Kidney capillary endothelial cell (primary cell): ENCODE data around the gene MOB3C.

Source experiments
- DNase-seq: peaks from one replicate; pipeline ENCODE4 v3.0.0-alpha.2; 2018; ENCODE audit warnings: low spot score

MOB3C gene

DNA sequence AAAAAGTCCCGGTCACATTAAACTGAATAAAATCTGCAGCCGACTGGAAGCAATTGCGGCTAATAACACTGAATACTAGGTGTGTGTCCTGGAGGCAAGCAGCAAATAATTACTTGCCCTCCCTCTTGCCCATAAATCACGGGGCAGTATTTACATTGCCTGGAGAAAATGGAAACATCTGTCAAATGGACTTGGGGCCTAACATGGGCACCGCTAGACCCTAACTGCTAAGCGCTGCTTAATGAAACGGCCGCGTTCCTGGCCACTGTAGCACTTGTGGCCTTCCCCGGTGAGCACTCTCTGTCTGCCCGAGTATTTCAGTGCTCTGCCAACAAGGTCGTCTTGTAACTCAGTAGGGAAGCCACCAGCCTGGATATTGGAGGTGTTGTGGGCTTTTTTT lies 41.3 kb downstream of the MOB3C start:
- DNase-seq, result no peak

DNA sequence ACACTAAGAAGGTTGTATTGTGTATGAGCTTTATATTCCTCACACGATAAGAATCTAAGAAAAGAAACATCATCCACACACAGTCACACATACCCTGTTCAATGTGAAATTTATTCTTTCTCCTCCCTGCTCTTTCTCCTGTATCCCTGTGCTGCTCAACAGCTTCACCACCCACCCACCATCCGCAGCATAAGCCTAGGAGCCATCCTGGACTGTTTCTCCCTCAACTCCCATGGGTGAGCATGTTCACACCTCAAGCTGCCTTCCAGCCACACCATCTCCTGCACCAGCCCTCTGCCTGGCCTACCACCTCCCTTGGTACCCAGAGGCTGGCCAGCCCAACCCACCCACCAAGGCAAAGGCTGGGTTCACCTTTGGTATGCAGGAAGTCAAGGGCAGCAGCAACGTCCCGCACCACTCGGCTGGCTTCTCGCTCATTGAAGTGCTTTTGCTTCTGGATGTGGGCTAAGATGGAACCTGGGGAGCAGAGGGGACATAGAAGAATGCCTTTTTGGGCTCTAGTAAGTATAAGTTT lies 44.9 kb downstream of the MOB3C start:
- DNase-seq, result no peak

DNA sequence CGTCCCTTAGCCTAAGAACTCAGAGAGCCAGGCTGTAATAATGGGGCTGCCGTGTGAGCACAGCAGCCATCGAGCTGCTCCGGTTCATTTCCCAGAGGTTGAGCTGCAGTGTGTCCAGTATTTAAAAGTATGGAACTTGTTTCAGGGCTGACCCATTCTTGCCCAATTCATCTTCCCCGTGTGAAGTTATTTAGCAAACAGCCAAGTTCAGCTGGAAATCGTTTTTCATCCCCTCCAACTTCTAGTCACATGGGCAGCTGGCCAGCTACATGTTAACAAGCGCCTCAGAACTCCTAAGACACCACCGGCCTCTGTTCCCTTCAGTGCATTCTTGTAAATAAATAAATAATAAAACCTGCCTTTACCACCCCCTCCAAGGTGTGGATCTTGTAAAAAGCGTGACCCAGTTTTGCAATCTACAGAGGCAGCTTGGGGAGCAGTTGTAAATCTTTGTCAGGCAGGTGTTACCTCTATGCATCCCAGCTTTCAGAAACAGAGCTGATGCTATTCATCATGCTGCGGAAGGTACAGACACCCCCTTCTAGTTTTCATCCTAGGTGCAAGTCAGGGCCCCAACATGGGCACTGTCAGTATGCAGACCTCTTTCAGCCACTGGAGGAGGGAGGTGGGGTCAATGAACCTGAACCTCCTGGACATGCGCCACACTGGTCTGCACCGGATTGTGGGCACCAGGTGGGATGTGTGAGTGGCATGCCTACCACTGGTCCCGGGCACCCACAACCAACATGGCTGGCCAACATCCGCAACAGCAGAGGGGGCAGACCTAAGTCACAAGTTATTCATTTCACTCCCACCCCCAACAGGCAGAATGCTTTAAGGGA lies 46.5 kb downstream of the MOB3C start:
- DNase-seq, result no peak

DNA sequence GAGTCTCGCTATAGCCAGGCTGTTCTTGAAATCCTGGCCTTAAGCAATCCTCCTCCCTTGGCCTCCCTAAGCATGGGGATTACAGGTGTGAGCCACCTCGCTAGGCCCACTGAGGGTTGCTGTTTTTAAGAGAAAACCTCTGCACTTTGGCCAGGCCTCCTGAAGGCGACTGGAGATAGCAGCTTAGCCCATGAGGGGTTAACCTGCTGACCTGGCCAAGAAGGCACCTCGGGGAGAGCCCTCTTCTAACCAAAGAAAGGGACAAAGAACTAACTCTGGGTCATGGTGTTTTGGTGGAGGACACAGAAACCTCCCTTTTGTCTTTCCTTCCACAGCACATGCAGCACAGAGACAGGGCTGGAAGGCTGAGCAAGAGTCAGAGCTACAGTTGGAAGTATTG lies 47.5 kb downstream of the MOB3C start:
- no peak for DNase-seq

DNA sequence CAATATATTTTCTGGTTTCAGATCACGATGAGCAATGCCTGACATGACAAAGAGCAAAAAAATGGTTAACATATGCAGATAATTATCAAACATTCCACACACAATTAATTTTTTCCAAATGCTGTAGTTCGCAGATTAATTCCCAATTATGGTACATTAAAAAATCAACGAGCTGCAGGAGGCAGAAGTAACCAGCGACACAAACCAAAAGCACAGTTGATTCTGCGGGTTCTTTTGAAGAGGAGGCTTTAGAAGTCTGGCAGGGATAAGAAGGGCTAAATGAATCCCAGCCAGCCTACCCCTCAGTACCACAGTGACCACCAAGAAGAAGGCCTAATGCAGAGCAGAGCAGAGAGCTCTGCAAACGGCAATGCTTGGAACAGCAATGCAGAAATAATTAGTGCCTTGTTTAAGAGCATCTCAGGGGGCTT lies 48.1 kb downstream of the MOB3C start:
- no peak for DNase-seq

DNA sequence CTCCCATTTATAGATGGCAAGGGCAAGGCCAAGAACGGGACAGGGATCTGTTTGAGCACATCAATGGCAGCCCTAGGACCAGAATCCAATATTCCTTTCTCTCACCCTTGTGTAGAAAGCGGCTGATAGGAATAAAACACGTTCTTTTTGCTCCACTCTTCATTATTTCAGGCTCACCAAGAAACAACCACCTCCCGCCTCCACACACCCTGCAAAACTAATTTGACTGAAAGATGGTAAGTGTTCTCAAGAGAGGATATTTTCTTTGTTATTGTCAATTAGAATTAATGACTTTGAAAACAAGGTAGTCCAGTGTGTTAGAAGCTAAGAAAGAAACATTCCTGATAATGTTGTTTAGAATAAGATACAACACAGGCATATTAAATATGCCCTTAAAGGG lies 53.3 kb downstream of the MOB3C start:
- DNase-seq, result no peak

DNA sequence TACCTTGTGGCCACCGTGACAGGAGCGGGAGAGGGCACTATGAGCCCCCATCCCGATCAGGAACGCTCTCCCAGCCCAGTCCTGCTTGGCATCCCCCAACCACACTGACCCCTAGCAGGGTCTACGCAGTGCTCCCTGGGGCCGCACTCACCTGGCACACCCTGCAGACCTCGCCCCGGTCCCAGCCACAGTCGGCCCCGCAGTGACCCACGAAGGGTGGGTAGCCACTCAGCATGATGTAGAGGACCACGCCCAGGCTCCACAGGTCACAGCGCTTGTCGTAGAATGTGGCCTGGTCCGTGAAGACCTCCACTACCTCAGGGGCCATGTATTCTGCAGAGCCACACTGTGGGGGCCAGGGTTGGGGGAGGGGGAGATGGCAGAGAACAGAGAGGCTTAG lies 54.1 kb downstream of the MOB3C start:
- no peak for DNase-seq

GRCh38 chr1:46558966-46559365 lies 57.6 kb downstream of the MOB3C start:
- DNase-seq, result no peak

DNA sequence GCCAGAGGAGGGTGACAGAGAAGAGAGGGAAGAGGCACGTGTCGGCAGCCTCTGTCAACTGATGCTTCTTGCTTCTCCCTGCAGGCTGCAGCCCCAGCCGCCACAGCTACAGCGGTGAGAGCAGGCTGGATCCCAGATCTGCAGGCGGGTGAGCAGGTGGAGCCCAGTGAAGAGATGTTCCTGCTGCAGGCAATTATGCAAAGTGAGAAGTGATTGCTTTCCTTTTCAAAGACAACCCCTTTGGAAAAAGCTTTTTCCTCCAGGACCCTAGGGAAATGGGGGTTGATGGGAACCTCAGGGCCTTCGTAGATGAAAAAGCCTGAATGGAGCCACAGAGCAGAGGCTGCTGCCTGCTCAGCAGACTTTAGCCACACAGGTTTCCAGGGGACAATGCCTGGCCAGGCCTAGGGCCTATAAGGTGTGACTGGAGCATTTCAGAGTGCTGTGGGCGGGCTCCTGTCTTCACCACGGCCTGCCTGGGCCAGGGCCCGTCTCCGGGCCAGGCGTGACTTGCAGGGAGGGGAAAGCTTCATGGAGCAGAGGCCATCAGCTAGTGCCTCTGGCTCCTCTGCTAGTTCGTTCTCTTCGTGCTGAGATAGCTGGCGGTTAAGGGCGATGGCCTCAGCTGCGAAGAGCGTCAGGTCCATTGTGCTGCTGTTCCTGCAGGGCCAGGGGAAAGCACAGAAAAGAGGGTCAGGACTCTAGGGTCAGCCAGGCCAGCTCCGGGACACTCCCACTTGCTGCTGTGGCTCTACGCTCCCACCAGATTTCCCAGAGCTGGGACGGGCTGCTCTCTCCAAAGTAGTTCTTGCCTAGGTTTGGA lies 58.3 kb downstream of the MOB3C start:
- no peak for DNase-seq
